GM12874 (cell line): ENCODE results near the gene CDX1.

Experiments
- TF ChIP-seq, protein P1 (sequence below): IDR thresholded peaks from 2 replicates; pipeline ENCODE4 v1.5.1; 2011; ENCODE audit warnings: low read depth, mild to moderate bottlenecking, control low read depth, low read length, moderate library complexity; ENCODE audit not compliant: insufficient read depth

The CDX1 gene

DNA sequence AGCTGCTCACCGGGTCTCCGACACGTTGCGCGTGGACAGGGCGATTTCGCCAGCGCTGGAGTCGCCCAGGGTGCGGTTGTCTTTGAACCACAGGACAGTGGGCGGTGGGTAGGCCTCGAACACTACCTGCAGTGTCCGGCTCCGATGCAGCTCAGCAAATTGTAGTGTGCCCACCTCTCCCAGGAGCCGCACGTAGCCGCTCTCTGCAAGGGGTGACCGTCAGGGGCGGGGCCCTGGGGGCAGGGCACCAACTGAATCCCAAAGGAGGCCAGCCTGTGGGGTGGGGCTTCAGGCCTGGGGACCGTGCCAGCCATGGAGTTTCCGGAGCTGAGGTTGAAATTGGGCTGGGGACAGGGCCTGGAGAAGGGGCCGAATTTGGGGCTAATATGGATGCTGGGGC lies 33.8 kb upstream of the CDX1 start:
- TF ChIP-seq, protein P1, sequence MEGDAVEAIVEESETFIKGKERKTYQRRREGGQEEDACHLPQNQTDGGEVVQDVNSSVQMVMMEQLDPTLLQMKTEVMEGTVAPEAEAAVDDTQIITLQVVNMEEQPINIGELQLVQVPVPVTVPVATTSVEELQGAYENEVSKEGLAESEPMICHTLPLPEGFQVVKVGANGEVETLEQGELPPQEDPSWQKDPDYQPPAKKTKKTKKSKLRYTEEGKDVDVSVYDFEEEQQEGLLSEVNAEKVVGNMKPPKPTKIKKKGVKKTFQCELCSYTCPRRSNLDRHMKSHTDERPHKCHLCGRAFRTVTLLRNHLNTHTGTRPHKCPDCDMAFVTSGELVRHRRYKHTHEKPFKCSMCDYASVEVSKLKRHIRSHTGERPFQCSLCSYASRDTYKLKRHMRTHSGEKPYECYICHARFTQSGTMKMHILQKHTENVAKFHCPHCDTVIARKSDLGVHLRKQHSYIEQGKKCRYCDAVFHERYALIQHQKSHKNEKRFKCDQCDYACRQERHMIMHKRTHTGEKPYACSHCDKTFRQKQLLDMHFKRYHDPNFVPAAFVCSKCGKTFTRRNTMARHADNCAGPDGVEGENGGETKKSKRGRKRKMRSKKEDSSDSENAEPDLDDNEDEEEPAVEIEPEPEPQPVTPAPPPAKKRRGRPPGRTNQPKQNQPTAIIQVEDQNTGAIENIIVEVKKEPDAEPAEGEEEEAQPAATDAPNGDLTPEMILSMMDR, result no peak

DNA sequence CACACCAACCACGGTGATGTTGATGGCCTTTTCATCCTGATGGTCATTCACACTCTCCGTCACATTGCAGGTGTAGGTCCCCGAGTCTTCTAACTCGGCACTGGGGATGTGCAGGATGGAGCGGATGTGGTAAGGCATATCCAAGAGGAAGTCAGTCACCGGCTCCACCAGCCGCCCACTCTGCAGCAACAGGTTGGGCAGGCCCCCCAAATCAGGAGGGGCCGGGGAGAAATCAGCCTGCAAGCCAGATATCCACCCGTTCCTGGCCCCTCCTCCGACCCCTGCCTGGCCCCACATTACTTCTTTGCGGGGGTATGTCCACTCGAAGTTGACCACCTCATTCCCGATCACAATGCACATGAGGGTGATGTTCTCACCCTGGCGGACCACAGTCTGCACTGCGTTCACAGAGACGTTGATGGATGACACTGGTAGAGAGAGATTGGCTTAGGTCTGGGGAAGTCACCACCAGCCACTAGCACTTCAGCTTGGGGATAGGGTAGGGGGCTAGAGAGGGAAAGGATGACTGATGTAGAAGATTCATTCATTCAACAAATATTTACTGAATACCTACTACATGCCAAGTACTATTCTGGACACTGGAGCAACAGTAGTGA lies 32.9 kb upstream of the CDX1 start:
- TF ChIP-seq, protein P1, result no peak

DNA sequence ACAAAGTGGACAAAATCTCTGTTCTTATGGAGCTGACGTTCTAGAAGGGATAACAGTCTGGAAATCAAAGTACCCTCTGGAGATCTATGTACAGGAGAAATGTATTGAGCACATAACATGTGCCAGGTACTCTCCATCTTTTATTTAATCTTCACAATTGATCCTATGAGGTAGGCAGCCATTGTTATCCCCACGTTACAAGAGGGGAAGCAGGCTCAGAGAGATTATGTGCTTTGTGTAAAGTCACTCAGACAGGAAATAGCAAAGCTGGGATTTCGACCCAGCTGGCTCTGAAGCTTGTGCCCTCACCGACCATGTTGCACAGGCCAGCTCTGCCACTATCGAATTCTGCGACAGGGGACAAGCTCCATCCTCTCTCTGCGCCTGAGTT lies 32.4 kb upstream of the CDX1 start:
- TF ChIP-seq, protein P1, result no peak

DNA sequence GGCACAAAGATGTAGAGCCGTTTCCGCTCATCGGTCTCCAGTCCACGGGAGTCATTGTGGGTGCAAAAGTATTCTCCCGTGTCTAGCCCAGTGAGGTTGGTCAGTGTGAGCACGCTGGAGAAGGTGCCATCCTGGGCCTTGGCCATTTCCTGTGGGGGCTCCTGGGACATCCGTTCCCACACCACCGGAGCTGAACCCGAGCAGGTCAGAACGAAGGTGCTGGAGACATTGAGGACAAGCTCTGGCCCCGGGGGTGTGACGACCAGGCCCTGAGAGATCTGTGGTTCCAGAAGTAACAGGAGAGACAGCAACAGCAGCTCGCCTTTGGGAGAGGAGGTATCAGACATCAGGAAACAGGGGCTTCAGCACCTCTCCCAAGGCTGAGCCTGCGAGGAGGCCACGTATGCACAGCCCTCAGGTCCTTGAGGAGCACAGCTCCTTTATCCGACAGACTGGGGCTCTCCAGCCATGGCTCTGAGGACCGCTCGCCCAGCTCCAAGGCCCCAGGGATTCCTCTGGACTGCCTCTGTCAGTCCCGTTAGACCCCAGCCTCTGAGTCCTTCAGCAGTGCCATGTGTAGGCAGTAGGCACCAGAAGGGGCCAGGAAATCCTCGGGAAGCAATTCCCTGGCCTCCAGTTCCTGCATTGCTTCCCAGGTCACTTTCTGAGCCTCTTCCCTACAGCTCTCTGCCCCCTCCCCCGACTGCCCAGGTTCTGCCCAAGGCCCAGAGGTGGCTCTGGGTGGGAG lies 30.8 kb upstream of the CDX1 start:
- TF ChIP-seq, protein P1, result no peak

DNA sequence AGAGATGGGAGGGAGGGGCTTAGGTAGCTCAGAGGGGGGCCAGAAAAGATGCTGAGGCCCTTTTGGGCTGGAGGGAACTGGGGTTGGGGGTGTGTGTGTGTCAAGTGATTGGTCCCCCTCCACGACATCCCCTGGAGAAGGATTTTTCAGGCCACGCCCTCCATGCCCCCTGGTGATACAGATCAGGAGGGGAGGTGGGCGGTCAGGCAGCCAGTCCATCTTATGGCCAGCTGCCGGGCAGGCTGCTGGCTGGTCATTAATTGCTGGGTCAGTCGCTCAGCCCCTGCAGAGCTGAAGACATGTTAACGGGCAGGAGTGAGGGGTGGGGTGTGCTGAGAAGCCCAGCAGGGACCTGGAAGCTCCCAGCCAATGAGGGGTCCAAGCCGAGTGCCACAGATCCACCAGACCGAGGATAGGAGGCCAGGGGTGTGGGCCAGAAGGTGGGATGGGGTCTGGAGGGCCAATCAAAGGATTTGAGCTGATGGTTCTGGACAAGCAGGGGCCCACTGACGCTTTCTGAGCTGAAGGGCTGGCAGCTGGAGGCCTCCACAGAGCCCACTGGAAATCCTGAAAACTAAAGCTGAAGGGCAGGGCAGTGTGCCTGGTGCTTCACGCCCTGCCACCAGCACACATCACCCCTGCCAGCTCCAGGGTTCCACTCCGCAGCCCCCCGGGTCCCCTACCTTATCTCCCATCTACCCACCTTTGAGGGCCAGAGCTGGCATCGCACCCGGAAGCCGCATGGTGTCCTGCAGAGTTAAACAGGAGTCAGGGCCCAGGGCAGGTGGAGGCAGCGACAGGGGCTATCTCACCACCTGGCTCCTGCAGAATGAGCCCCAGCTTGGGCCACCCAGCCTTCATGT lies 30.0 kb upstream of the CDX1 start:
- TF ChIP-seq, protein P1, result no peak

DNA sequence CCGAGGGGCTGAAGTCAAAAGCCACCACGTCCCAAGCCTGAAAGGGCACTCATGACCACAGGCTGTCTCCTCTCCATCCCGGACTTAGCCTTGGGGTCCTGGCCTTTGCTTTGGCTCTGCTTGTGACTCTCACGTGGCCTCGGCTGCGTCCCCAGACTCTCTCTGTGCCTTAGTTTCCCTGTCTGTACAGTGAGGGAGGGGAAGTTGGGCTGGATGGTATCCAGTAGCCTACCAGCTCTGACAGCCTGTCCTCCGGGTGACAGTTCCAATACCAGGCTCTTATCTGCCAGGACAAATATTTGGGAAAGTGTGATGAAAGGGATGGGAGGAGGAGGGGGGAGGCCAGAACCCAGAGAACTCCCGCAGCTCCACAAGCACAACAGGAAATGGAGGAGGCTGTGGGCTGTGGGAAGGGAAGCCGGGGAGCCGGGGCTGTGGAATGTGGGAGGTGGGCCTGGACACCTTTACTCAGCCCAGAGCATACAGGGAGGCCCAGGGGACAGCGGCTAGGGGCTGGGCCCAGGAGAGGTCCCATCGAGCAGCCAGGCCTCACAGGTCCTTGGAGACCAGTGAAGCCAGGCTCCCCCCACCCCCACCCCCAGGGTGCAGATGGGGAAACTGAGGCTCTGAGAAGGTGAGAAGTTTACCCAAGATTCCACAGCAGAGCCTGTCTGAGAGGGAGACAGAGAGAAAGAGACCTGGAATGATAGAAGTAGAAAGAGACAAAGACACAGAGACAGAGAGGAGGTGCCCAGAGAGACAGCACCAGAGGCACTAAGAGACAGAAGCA lies 29.2 kb upstream of the CDX1 start:
- TF ChIP-seq, protein P1, result no peak
